SU-DHL-6 (cell line): ENCODE measurements around the gene TIMM17A.

Source experiments
- EZH2phosphoT487 ChIP-seq: fragments of 200-600 bp; sonication (generic), shearing (Covaris generic); conservative IDR thresholded peaks from 2 replicates; pipeline ENCODE4 v1.6.1; 2018; ENCODE audit warnings: mild to moderate bottlenecking, antibody characterized with exemption, low read length, moderate library complexity, mixed read lengths
- TF ChIP-seq, protein P1 (sequence below): fragments of 200-600 bp; sonication (generic); IDR thresholded peaks from one replicate; pipeline ENCODE4 v1.5.1; 2017; ENCODE audit warnings: antibody characterized with exemption, mild to moderate bottlenecking, low read length, moderate library complexity; ENCODE audit not compliant: insufficient read depth, poor library complexity, severe bottlenecking

GRCh38 chr1:202010180-202011015, 55.1 kb downstream of the TIMM17A start, which contains the start of gene ELF3:
- TF ChIP-seq, protein P1, sequence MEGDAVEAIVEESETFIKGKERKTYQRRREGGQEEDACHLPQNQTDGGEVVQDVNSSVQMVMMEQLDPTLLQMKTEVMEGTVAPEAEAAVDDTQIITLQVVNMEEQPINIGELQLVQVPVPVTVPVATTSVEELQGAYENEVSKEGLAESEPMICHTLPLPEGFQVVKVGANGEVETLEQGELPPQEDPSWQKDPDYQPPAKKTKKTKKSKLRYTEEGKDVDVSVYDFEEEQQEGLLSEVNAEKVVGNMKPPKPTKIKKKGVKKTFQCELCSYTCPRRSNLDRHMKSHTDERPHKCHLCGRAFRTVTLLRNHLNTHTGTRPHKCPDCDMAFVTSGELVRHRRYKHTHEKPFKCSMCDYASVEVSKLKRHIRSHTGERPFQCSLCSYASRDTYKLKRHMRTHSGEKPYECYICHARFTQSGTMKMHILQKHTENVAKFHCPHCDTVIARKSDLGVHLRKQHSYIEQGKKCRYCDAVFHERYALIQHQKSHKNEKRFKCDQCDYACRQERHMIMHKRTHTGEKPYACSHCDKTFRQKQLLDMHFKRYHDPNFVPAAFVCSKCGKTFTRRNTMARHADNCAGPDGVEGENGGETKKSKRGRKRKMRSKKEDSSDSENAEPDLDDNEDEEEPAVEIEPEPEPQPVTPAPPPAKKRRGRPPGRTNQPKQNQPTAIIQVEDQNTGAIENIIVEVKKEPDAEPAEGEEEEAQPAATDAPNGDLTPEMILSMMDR = no peak
- TF ChIP-seq EZH2phosphoT487 = no peak
